ENCODE results near the gene ITIH2.

ITIH2 gene

GRCh38 chr10:7786430-7786829, 83.3 kb downstream of the ITIH2 start:
- Histone ChIP-seq H4K91ac (ENCODE audit: low read length) (no peak overlapping the region), H3K18ac (ENCODE audit: low read depth in 1 of 2, low read length in 2 of 2) (no peak overlapping the region)
- 100% methylated on average over 3 of the region's 3 CpGs for WGBS

GRCh38 chr10:7787150-7787856, 84.2 kb downstream of the ITIH2 start:
- peak overlapping the region; percentile 78 to 93 for H3K4me3 ChIP-seq (ENCODE audit: insufficient read depth in 1 of 2, low read depth in 1 of 2, low read length in 2 of 2)
- peak overlapping the region; percentile 97 for H3K9ac ChIP-seq (ENCODE audit: low read length)
- H3K4me2 ChIP-seq (ENCODE audit: low read length, poor library complexity, severe bottlenecking) = peak overlapping the region; percentile 66
- H3K14ac ChIP-seq (ENCODE audit: low read length in 2 of 2) = peak overlapping the region in 1 of 2 experiments; percentile 93
- peaks cover 2% of the 10 kb centered on the region for H3K4me1 ChIP-seq (ENCODE audit: control insufficient read depth, insufficient read depth, low read depth, low read length)
- WGBS = under 1% methylated on average over 23 of the region's 26 CpGs
- peak overlapping the region in 1 of 2 experiments; percentile 55 for H3K4ac ChIP-seq (ENCODE audit: low read depth in 1 of 2, low read length in 2 of 2)
- peak overlapping the region in 1 of 2 experiments; percentile 35 for H3K23ac ChIP-seq (ENCODE audit: low read length in 2 of 2)
- H2BK15ac ChIP-seq (ENCODE audit: low read depth, poor library complexity, severe bottlenecking) = no peak overlapping the region
- DNase-seq = peak; percentile 36
- no peak overlapping the region for H2BK5ac ChIP-seq (ENCODE audit: low read depth, low read length, poor library complexity, severe bottlenecking)
- H4K91ac ChIP-seq (ENCODE audit: low read length) = peak overlapping the region; percentile 28
- peak overlapping the region; percentile 66 for H4K8ac ChIP-seq (ENCODE audit: low read length)
- H2BK120ac ChIP-seq (ENCODE audit: low read depth, low read length) = peak overlapping the region; percentile 11
- H2AK5ac ChIP-seq (ENCODE audit: low read length, severe bottlenecking) = no peak overlapping the region
- H3K9me3 ChIP-seq (ENCODE audit: control insufficient read depth, low read length) = no peaks in the 10 kb centered on the region
- no peak overlapping the region for H3K27ac ChIP-seq (ENCODE audit: low read length, poor library complexity, severe bottlenecking)
- H3K27me3 ChIP-seq (ENCODE audit: control insufficient read depth in 1 of 2, insufficient read depth in 1 of 2, low read length in 2 of 2) = no peaks in the 10 kb centered on the region
- H2BK12ac ChIP-seq (ENCODE audit: low read length in 2 of 2) = no peak overlapping the region
- peaks cover 5 to 20% of the 10 kb centered on the region in 2 experiments for H3K36me3 ChIP-seq (ENCODE audit: control insufficient read depth in 1 of 2, insufficient read depth in 2 of 2, low read depth in 1 of 2, low read length in 2 of 2)
- no peaks in the 10 kb centered on the region for H3K79me1 ChIP-seq (replicated peaks; ENCODE audit: low read length, poor library complexity, severe bottlenecking)
- H2AFZ ChIP-seq (ENCODE audit: low read depth, low read length) = no peak overlapping the region
- H3K18ac ChIP-seq (ENCODE audit: low read depth in 1 of 2, low read length in 2 of 2) = peak overlapping the region; percentile 62 to 86

More at GRCh38 chr10:7786430-7786829, 83.3 kb downstream of the ITIH2 start:
- Histone ChIP-seq H2AK5ac (ENCODE audit: low read length, severe bottlenecking) (no peak overlapping the region), H3K9me3 (ENCODE audit: control insufficient read depth, low read length) (no peaks in the 10 kb centered on the region), H4K8ac (ENCODE audit: low read length) (no peak overlapping the region), H2BK12ac (ENCODE audit: low read length in 2 of 2) (no peak overlapping the region), H3K27me3 (ENCODE audit: control insufficient read depth in 1 of 2, insufficient read depth in 1 of 2, low read length in 2 of 2) (no peaks in the 10 kb centered on the region), H3K23ac (ENCODE audit: low read length in 2 of 2) (no peak overlapping the region), H3K4me2 (ENCODE audit: low read length, poor library complexity, severe bottlenecking) (peak overlapping the region; percentile 53), H3K27ac (ENCODE audit: low read length, poor library complexity, severe bottlenecking) (no peak overlapping the region), H2BK5ac (ENCODE audit: low read depth, low read length, poor library complexity, severe bottlenecking) (no peak overlapping the region), H2BK15ac (ENCODE audit: low read depth, poor library complexity, severe bottlenecking) (no peak overlapping the region), H3K14ac (ENCODE audit: low read length in 2 of 2) (no peak overlapping the region), H3K4me1 (ENCODE audit: control insufficient read depth, insufficient read depth, low read depth, low read length) (peaks cover 2% of the 10 kb centered on the region), H3K4ac (ENCODE audit: low read depth in 1 of 2, low read length in 2 of 2) (no peak overlapping the region), H3K36me3 (ENCODE audit: control insufficient read depth in 1 of 2, insufficient read depth in 2 of 2, low read depth in 1 of 2, low read length in 2 of 2) (peaks cover 5 to 14% of the 10 kb centered on the region in 2 experiments), H3K4me3 (ENCODE audit: insufficient read depth in 1 of 2, low read depth in 1 of 2, low read length in 2 of 2) (peak overlapping the region in 1 of 2 experiments; percentile 93), H2AFZ (ENCODE audit: low read depth, low read length) (no peak overlapping the region), H3K79me1 (replicated peaks; ENCODE audit: low read length, poor library complexity, severe bottlenecking) (peaks cover under 1% of the 10 kb centered on the region), H3K9ac (ENCODE audit: low read length) (peak overlapping the region; percentile 97), H2BK120ac (ENCODE audit: low read depth, low read length) (no peak overlapping the region)
- DNase-seq = no peak

GRCh38 chr10:7787857-7788638, 84.9 kb downstream of the ITIH2 start, which contains the start of the genes ATP5F1C and KIN:
TSS of gene ATP5F1C (plus strand) at chr10:7788177. CDS start at chr10:7788208, 31 bp downstream.
TSS of gene KIN (minus strand) at chr10:7787993. CDS start at chr10:7787933, 60 bp downstream.
- H3K4ac ChIP-seq (ENCODE audit: low read depth in 1 of 2, low read length in 2 of 2) = peak within 1 kb of the TSS; percentile 48 to 72
- peaks cover 3% of the 10 kb centered on the region for H3K4me1 ChIP-seq (ENCODE audit: control insufficient read depth, insufficient read depth, low read depth, low read length)
- peak within 1 kb of the TSS; percentile 76 for H2BK120ac ChIP-seq (ENCODE audit: low read depth, low read length)
- no peak within 1 kb of the TSS for H2BK5ac ChIP-seq (ENCODE audit: low read depth, low read length, poor library complexity, severe bottlenecking)
- H3K23ac ChIP-seq (ENCODE audit: low read length in 2 of 2) = peak within 1 kb of the TSS in 1 of 2 experiments; percentile 35
- H2BK15ac ChIP-seq (ENCODE audit: low read depth, poor library complexity, severe bottlenecking) = no peak within 1 kb of the TSS
- H3K4me2 ChIP-seq (ENCODE audit: low read length, poor library complexity, severe bottlenecking) = peak within 1 kb of the TSS; percentile 77
- H3K9me3 ChIP-seq (ENCODE audit: control insufficient read depth, low read length) = no peaks in the 10 kb centered on the region
- H3K27me3 ChIP-seq (ENCODE audit: control insufficient read depth in 1 of 2, insufficient read depth in 1 of 2, low read length in 2 of 2) = no peaks in the 10 kb centered on the region
- under 1% methylated on average over 59 of the region's 59 CpGs for WGBS
- H3K9ac ChIP-seq (ENCODE audit: low read length) = peak within 1 kb of the TSS; percentile 97
- peak within 1 kb of the TSS; percentile 14 for H3K27ac ChIP-seq (ENCODE audit: low read length, poor library complexity, severe bottlenecking)
- H4K91ac ChIP-seq (ENCODE audit: low read length) = peak within 1 kb of the TSS; percentile 93
- H3K14ac ChIP-seq (ENCODE audit: low read length in 2 of 2) = peak within 1 kb of the TSS in 1 of 2 experiments; percentile 93
- H3K4me3 ChIP-seq (ENCODE audit: insufficient read depth in 1 of 2, low read depth in 1 of 2, low read length in 2 of 2) = peak within 1 kb of the TSS; percentile 81 to 93
- DNase-seq = peak; percentile 97
- H2AK5ac ChIP-seq (ENCODE audit: low read length, severe bottlenecking) = no peak within 1 kb of the TSS
- peaks cover 5 to 24% of the 10 kb centered on the region in 2 experiments for H3K36me3 ChIP-seq (ENCODE audit: control insufficient read depth in 1 of 2, insufficient read depth in 2 of 2, low read depth in 1 of 2, low read length in 2 of 2)
- no peak within 1 kb of the TSS for H2BK12ac ChIP-seq (ENCODE audit: low read length in 2 of 2)
- H4K8ac ChIP-seq (ENCODE audit: low read length) = peak within 1 kb of the TSS; percentile 89
- peak within 1 kb of the TSS; percentile 95 to 98 for H3K18ac ChIP-seq (ENCODE audit: low read depth in 1 of 2, low read length in 2 of 2)
- H3K79me1 ChIP-seq (replicated peaks; ENCODE audit: low read length, poor library complexity, severe bottlenecking) = no peaks in the 10 kb centered on the region
- peak within 1 kb of the TSS; percentile 43 for H2AFZ ChIP-seq (ENCODE audit: low read depth, low read length)
